AG09309 (cell line): ENCODE data around the gene AVPR1A.
A peak's percentile ranks its signal among the peaks of the same experiment; 100 is the strongest.

Experiments used
- DNase-seq: peaks from one replicate; pipeline ENCODE4 v3.0.0-alpha.2; 2010; ENCODE audit warnings: low read depth
- H3K4me3 ChIP-seq: 2 replicates; pipeline ENCODE4 v1.5.1; 2011; ENCODE audit warnings: mild to moderate bottlenecking, low read depth, low read length, moderate library complexity; ENCODE audit not compliant: control insufficient read depth
- TF ChIP-seq, protein P1 (sequence below): IDR thresholded peaks from 2 replicates; pipeline ENCODE4 v1.5.1; 2011; ENCODE audit warnings: mild to moderate bottlenecking, low read depth, low read length, inconsistent platforms; ENCODE audit not compliant: insufficient read depth, control insufficient read depth; ENCODE audit errors: missing control alignments

Gene AVPR1A

DNA sequence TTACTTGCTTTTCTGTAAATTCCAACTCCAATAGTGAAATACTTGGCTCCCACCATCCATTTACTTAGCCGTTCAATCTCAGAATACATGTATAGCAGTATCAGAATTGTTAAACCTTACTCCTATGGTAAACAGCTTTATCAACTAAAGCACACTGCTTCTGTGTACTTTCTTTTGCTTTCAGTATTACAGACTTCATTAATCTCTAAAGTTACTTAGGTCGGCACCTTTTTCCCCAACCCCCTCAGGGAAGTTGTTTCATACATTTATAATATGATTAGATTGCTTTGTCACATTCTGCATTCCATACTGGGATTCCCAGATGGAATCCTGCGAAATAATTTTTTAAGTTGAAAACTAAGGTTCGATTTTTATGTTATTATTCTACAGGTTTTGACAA lies 12.5 kb downstream of the AVPR1A start:
- H3K4me3 ChIP-seq = no peak overlapping the region
- DNase-seq = no peak
- TF ChIP-seq, protein P1, sequence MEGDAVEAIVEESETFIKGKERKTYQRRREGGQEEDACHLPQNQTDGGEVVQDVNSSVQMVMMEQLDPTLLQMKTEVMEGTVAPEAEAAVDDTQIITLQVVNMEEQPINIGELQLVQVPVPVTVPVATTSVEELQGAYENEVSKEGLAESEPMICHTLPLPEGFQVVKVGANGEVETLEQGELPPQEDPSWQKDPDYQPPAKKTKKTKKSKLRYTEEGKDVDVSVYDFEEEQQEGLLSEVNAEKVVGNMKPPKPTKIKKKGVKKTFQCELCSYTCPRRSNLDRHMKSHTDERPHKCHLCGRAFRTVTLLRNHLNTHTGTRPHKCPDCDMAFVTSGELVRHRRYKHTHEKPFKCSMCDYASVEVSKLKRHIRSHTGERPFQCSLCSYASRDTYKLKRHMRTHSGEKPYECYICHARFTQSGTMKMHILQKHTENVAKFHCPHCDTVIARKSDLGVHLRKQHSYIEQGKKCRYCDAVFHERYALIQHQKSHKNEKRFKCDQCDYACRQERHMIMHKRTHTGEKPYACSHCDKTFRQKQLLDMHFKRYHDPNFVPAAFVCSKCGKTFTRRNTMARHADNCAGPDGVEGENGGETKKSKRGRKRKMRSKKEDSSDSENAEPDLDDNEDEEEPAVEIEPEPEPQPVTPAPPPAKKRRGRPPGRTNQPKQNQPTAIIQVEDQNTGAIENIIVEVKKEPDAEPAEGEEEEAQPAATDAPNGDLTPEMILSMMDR = no peak

DNA sequence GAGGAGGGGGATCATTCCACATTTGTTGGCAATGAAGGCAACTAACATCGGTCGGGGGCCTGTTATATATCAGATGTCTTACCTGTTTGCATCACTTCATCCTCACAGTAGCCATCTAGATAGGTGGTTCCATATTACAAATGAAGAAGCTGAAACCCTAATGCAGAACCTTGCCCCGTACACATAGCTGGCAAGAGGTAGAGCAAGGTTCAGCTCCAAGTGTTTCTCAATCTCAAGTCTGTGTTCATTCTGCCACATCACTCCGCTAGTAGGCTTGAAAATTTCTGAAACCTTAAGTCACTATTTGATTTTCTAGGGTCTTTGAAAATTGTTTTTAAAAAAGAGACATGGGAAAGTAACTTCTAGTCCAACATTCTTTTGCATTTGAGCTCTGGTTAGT lies 17.0 kb downstream of the AVPR1A start:
- H3K4me3 ChIP-seq = no peak overlapping the region
- TF ChIP-seq, protein P1 = no peak
- no peak for DNase-seq

DNA sequence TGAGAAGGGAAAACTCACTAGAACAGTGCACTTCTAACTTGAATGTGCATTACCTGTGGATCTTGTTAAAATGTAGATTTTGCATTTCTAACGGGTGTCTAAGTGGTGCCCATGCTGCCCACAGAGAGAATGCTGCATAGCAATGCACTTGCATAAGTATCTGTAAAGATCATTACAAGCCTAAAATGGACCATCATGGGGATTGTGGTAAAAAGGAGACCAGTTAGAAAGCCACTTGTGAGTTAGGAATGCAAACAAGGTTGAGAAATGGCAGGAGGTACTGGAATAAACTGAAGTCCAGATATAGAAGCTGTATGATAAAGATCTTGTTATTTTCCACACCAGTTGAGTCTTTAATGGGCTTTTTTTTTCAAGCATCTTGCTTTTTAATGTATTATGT lies 18.8 kb downstream of the AVPR1A start:
- no peak for DNase-seq
- no peak overlapping the region for H3K4me3 ChIP-seq
- TF ChIP-seq, protein P1 = no peak

DNA sequence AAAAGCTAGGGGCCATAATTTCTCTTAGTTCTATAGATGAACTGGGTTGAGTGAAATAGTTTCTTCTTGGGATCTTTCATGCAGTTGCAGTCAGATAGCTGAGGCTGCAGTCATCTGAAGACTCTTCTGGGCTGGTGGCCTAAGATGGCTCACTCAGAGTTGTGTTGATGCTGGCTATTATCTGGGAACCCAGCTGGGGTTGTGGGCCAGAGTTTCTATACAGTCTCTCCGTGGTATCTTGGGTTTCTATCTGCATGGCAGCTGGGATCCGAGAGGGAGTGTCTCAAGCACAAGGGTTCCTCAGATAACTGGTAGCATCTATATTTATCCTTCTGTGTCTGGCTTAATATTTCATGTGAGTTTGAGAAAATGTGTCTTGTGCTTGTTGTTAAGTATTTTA lies 21.1 kb downstream of the AVPR1A start:
- TF ChIP-seq, protein P1 = no peak
- no peak overlapping the region for H3K4me3 ChIP-seq
- no peak for DNase-seq

DNA sequence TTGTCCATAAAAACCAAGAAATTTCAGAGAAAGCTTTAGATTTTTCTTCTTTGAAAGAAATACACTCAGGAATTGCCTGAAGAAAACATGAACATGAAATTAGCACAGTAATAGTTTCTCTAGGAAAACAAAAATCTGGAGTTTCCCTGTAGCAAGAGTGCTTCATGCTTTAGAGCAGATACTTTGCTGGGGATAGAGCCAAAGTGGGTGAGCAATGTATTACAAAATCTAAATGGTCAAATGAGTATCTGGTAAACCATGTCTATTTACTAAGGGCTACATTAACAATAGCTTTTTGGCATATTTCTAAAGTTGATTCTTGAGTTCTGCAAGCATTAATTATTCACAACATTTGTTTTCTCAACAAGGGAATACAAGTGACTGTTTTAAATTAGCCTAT lies 26.2 kb downstream of the AVPR1A start:
- no peak for DNase-seq
- TF ChIP-seq, protein P1 = no peak
- no peak overlapping the region for H3K4me3 ChIP-seq

DNA sequence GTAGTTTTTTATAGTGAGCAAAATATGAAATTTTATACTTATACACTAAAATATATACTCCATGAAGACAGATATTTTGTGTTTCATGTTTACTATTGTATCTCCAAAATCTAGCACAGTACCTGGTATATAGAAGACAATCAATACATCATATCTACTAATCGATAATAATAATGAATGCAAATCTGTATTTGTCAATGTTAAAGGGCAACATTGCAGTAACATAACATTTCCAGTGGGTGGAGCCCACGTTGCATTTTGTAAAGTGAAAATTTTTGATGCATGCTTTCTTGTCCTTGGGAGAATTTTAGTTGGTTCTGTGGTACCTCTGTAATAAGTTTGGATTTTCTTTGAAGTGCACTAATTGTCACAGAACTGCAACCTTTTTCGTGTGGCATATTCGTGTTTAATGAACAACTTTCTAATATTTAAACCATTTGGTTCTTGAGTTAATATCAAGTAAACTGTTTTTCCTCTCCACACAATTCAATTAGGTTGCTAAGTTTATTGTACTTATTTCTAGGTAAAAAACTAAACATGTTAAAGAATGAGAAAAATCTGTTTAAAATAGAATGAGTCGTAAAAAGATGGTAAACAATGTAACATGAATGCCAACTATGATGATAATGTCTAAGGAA lies 47.4 kb downstream of the AVPR1A start:
- TF ChIP-seq, protein P1 = peak; percentile 67
- no peak overlapping the region for H3K4me3 ChIP-seq
- DNase-seq = no peak
